Osteoblast (primary cell): ENCODE measurements around the gene DGCR6L. TPM values are rescaled to one million over a fixed set of nuclear protein-coding genes. Genes with fewer than 3 reads are reported as not detected.
"Not testable (repeated sequence)": the region's sequence is repeated elsewhere in the genome, so short reads cannot be mapped to it uniquely, and the experiment has no call there.

Source experiments
- DNase-seq: peaks from one replicate; pipeline ENCODE4 v3.0.0; 2011; ENCODE audit warnings: low spot score, mixed read lengths; ENCODE audit not compliant: insufficient read length; ENCODE audit errors: missing footprints
- H2AFZ ChIP-seq: 2 replicates; pipeline ENCODE4 v1.6.0; 2011; ENCODE audit warnings: mild to moderate bottlenecking, low read length
- H3K27ac ChIP-seq: 2 replicates; pipeline ENCODE4 v1.5.1; 2011; ENCODE audit warnings: mild to moderate bottlenecking, low read depth, low read length, moderate library complexity
- H3K27me3 ChIP-seq: 2 replicates; pipeline ENCODE4 v1.6.0; 2012; ENCODE audit warnings: mild to moderate bottlenecking, control low read depth, inconsistent platforms, low read length, moderate library complexity; ENCODE audit not compliant: insufficient read depth
- H3K36me3 ChIP-seq: 2 replicates; pipeline ENCODE4 v1.5.1; 2011; ENCODE audit warnings: mild to moderate bottlenecking, low read length, control low read depth, moderate library complexity; ENCODE audit not compliant: insufficient read depth
- H3K4me1 ChIP-seq: 2 replicates; pipeline ENCODE4 v1.5.1; 2011; ENCODE audit warnings: mild to moderate bottlenecking, low read length, control low read depth, moderate library complexity; ENCODE audit not compliant: insufficient read depth
- H3K4me2 ChIP-seq: 2 replicates; pipeline ENCODE4 v1.6.0; 2011; ENCODE audit warnings: mild to moderate bottlenecking, low read length; ENCODE audit not compliant: insufficient read depth
- H3K4me3 ChIP-seq: fragments of 200-600 bp; sonication (generic); 3 replicates; pipeline ENCODE4 v1.5.1; 2012; ENCODE audit warnings: mild to moderate bottlenecking, low read length, inconsistent platforms; ENCODE audit not compliant: insufficient read depth
- H3K79me2 ChIP-seq: 2 replicates; pipeline ENCODE4 v1.6.0; 2012; ENCODE audit warnings: mild to moderate bottlenecking, low read length, control low read depth, inconsistent platforms; ENCODE audit not compliant: insufficient read depth
- H3K9me3 ChIP-seq: 2 replicates; pipeline ENCODE4 v1.5.1; 2011; ENCODE audit warnings: low read depth, low read length, control low read depth
- H4K20me1 ChIP-seq: 2 replicates; pipeline ENCODE4 v1.6.0; 2012; ENCODE audit warnings: mild to moderate bottlenecking, low read length, control low read depth; ENCODE audit not compliant: insufficient read depth
- total RNA-seq: library from RNA; depleted of rRNA; stranded (reverse); fragments of >200 nt; gene quantifications from 2 replicates; pipeline ENCODE4 v1.2.3, GENCODE V29; 2012
- TF ChIP-seq, protein P1 (sequence below): IDR thresholded peaks from 2 replicates; pipeline ENCODE4 v1.5.1; 2011; ENCODE audit warnings: mild to moderate bottlenecking, low read depth, low read length, moderate library complexity; ENCODE audit errors: extremely low read depth

The DGCR6L gene
- total RNA-seq, 1 donor = 60.8 TPM

DNA sequence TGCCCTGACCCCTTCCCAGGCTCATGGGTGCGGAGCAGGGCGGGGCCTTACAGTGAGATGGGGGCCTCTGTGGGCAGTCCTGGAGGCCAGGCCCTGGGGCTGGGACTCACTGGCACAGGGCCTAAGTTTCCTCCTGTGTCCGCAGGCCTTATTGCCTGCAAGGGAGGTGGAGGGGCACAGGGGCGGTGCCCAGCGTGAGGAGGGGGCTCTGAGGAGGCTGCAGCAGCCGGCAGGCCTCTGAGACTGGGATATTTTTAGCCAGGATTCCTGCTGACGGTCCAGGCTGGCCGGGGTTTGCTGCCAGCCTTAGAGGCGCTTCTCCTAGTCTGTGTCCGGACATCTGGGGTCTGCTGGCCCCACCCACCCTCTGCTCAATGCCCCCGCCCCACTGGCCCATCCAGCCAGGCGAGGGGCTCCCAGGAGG lies 46.1 kb downstream of the DGCR6L start:
- DNase-seq = no peak
- Histone ChIP-seq H3K27me3 (no peaks in the 10 kb centered on the region), H3K27ac (no peak overlapping the region), H3K79me2 (no peaks in the 10 kb centered on the region), H3K36me3 (no peaks in the 10 kb centered on the region), H3K4me2 (no peak overlapping the region), H4K20me1 (no peaks in the 10 kb centered on the region), H3K4me3 (no peak overlapping the region), H3K4me1 (no peaks in the 10 kb centered on the region), H2AFZ (no peak overlapping the region), H3K9me3 (no peaks in the 10 kb centered on the region)
- TF ChIP-seq, protein P1, sequence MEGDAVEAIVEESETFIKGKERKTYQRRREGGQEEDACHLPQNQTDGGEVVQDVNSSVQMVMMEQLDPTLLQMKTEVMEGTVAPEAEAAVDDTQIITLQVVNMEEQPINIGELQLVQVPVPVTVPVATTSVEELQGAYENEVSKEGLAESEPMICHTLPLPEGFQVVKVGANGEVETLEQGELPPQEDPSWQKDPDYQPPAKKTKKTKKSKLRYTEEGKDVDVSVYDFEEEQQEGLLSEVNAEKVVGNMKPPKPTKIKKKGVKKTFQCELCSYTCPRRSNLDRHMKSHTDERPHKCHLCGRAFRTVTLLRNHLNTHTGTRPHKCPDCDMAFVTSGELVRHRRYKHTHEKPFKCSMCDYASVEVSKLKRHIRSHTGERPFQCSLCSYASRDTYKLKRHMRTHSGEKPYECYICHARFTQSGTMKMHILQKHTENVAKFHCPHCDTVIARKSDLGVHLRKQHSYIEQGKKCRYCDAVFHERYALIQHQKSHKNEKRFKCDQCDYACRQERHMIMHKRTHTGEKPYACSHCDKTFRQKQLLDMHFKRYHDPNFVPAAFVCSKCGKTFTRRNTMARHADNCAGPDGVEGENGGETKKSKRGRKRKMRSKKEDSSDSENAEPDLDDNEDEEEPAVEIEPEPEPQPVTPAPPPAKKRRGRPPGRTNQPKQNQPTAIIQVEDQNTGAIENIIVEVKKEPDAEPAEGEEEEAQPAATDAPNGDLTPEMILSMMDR = no peak

DNA sequence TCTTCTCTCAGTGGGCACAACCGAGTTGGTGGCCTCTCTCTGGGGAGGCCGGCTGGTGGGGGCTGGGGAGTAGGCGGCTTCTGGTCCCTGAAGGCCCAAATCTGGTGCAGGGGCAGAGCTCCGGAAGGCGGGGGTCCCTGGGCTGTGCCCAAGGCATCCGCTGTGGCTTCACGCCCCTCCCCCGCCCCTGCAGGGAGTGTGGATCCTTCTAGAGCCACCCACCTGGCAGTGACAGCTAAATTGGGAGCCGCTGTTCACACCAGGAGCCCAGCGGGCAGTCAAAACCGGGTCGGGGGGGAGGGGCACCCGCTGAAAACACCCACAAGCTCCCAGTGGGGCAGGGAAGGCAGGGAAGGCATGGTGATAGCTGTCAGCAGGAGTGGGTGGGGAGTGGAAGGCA lies 47.2 kb downstream of the DGCR6L start:
- H4K20me1 ChIP-seq = no peaks in the 10 kb centered on the region
- no peak overlapping the region for H3K4me2 ChIP-seq
- H3K27ac ChIP-seq = no peak overlapping the region
- H3K36me3 ChIP-seq = no peaks in the 10 kb centered on the region
- no peak overlapping the region for H2AFZ ChIP-seq
- no peaks in the 10 kb centered on the region for H3K79me2 ChIP-seq
- DNase-seq = no peak
- no peaks in the 10 kb centered on the region for H3K27me3 ChIP-seq
- no peak overlapping the region for H3K4me3 ChIP-seq
- TF ChIP-seq, protein P1 = no peak
- no peaks in the 10 kb centered on the region for H3K4me1 ChIP-seq
- H3K9me3 ChIP-seq = no peaks in the 10 kb centered on the region

DNA sequence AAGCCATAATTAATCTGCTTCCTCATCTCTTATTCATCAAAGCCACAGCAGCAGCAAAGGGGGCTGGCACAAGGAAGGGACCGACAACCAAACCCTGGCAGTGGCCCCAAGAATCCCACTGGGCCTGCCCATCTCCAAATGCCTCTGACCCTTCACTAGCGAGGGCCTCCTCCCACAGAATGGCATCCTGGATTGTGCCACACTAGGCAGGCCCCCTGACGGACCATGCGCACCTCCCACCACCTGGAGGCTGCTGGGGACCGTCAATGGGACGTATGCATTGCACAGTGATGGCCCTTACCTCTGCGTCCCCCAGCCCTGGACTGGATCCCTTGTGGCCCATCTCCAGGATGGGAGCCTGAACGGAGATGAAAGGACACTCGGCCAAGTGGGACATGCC lies 47.7 kb downstream of the DGCR6L start:
- no peaks in the 10 kb centered on the region for H3K36me3 ChIP-seq
- H3K4me3 ChIP-seq = no peak overlapping the region
- H3K79me2 ChIP-seq = no peaks in the 10 kb centered on the region
- no peaks in the 10 kb centered on the region for H4K20me1 ChIP-seq
- peaks cover 2% of the 10 kb centered on the region for H3K27me3 ChIP-seq
- no peak overlapping the region for H2AFZ ChIP-seq
- H3K4me2 ChIP-seq = no peak overlapping the region
- no peaks in the 10 kb centered on the region for H3K9me3 ChIP-seq
- no peak for DNase-seq
- H3K4me1 ChIP-seq = no peaks in the 10 kb centered on the region
- no peak overlapping the region for H3K27ac ChIP-seq
- TF ChIP-seq, protein P1 = no peak

- Histone ChIP-seq H3K4me2 (no peak overlapping the region), H3K4me3 (no peak overlapping the region), H3K4me1 (no peaks in the 10 kb centered on the region), H2AFZ (no peak overlapping the region), H3K27ac (no peak overlapping the region), H3K27me3 (peaks cover 6% of the 10 kb centered on the region), H4K20me1 (no peaks in the 10 kb centered on the region), H3K36me3 (no peaks in the 10 kb centered on the region), H3K79me2 (no peaks in the 10 kb centered on the region), H3K9me3 (no peaks in the 10 kb centered on the region)
- TF ChIP-seq, protein P1 = no peak
- DNase-seq = no peak
Measured at GRCh38 chr22:20271114-20271994, 48.5 kb downstream of the DGCR6L start.

DNA sequence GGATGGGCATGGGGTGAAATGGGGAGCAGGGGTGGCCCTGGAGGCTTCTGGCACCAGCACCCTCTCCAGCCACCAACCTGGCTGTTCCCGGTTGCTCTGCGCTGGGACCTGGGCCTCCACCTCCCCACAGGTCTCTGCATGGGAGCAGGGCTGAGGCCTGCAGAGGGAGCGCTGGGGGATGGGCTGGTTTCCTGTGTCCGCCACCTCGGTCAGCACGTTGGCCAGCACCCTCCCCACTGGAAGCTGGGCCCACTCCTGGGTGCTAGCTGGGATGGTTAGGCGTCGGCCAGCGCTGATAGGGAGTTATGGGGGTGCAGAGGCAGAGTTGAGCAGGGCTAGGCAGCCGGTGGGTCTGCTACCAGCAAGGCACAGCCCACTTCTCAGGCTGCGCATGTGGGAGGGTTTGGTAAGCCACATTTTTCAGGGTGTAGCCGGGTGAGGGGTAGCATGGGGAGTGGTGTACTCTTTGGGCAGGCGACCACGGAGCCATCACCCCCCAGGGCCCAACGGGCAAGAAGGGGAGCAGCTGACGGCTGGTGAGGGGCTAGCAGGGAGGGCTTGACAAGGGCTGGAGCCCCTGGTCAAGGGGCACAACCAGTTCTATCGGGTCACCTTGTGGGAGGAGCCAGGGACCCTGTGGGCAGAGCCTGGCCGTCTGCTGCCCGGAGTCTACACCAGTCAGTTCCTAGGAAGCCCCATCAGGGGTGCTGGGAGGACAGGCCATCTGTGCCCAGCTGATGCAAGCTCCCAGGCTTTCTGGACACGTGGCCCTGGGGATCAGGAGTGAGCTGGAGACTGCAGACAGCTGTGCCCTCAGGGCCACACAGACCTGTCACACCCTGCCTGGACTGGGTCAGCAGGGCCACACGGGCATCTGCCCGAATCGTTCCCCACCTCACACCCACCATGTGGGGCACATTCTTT lies 49.4 kb downstream of the DGCR6L start:
- not testable (repeated sequence) for H3K9me3 ChIP-seq, H3K4me2 ChIP-seq, H3K27ac ChIP-seq, H3K4me3 ChIP-seq, H4K20me1 ChIP-seq, H3K4me1 ChIP-seq, H3K36me3 ChIP-seq, DNase-seq, H3K27me3 ChIP-seq, H2AFZ ChIP-seq, H3K79me2 ChIP-seq
